HG02885 (cell line): ENCODE results near the gene AMH.
"Not testable (repeated sequence)": the region's sequence is repeated elsewhere in the genome, so short reads cannot be mapped to it uniquely, and the experiment has no call there.

ENCODE experiments used
- ATAC-seq: cut with Tn5 transposase; IDR thresholded peaks from one replicate; pipeline ENCODE4 v1.9.1; 2021; ENCODE audit warnings: mild to moderate bottlenecking; ENCODE audit not compliant: unreplicated experiment, poor library complexity

AMH gene

GRCh38 chr19:2249010-2249866 lies at the start of gene AMH:
Gene AMH, plus strand, starts transcription at chr19:2249323. Its CDS starts 10 bp downstream, at chr19:2249333.
- no peak for ATAC-seq

GRCh38 chr19:2199861-2200623 lies 49.1 kb upstream of the AMH start:
- ATAC-seq, result no peak

- ATAC-seq, result not testable (repeated sequence)
These were observed 48.4 kb upstream of the AMH start for GRCh38 chr19:2200624-2201294.

- no peak for ATAC-seq
These were observed 47.5 kb upstream of the AMH start for GRCh38 chr19:2201473-2202148.

GRCh38 chr19:2202366-2202765 lies 46.8 kb upstream of the AMH start:
- ATAC-seq, result no peak

GRCh38 chr19:2207008-2207407 lies 42.1 kb upstream of the AMH start:
- ATAC-seq, result no peak

GRCh38 chr19:2207991-2208860 lies 40.9 kb upstream of the AMH start:
- ATAC-seq, result no peak

GRCh38 chr19:2208975-2209374 lies 40.1 kb upstream of the AMH start:
- ATAC-seq, result no peak

GRCh38 chr19:2209408-2209807 lies 39.7 kb upstream of the AMH start:
- ATAC-seq, result no peak

GRCh38 chr19:2210206-2210605 lies 38.9 kb upstream of the AMH start:
- ATAC-seq, result no peak

GRCh38 chr19:2210987-2211740 lies 38.0 kb upstream of the AMH start:
- ATAC-seq, result no peak

- ATAC-seq, result no peak
These were observed 36.0 kb upstream of the AMH start for GRCh38 chr19:2212861-2213711.

GRCh38 chr19:2213799-2214198 lies 35.3 kb upstream of the AMH start:
- no peak for ATAC-seq

- ATAC-seq, result no peak
These were observed 34.9 kb upstream of the AMH start for GRCh38 chr19:2214251-2214650.

- no peak for ATAC-seq
These were observed 33.8 kb upstream of the AMH start for GRCh38 chr19:2215281-2215751.

- ATAC-seq, result no peak
These were observed 32.5 kb upstream of the AMH start for GRCh38 chr19:2216361-2217225.

- ATAC-seq, result no peak
These were observed 31.5 kb upstream of the AMH start for GRCh38 chr19:2217591-2217990.
